Thymus (tissue), 11 donors: Measurements from ENCODE around the gene TTLL11. TPM values are rescaled to one million over a fixed set of nuclear protein-coding genes. Genes with fewer than 3 reads are reported as not detected.

Source experiments
- DNase-seq, 9 donors: peaks; one replicate each; pipeline ENCODE4 v3.0.0-alpha.2; 2013; ENCODE audit warnings: low spot score in 9 of 9, low read depth in 6 of 9, missing footprints in 1 of 9
- H3K27ac ChIP-seq, 2 donors: one replicate each; pipeline ENCODE4 v1.5.1; 2013; ENCODE audit warnings: control low read depth in 1 of 2, low read depth in 1 of 2, low read length in 1 of 2, mild to moderate bottlenecking in 1 of 2, moderate library complexity in 1 of 2
- H3K27me3 ChIP-seq, 2 donors: one replicate each; pipeline ENCODE4 v1.5.1; 2013; ENCODE audit warnings: low read length in 1 of 2; ENCODE audit not compliant: control insufficient read depth in 2 of 2, insufficient read depth in 1 of 2
- H3K36me3 ChIP-seq, 2 donors: one replicate each; pipeline ENCODE4 v1.5.1; 2013; ENCODE audit warnings: low read length in 1 of 2, mild to moderate bottlenecking in 1 of 2, moderate library complexity in 1 of 2; ENCODE audit not compliant: control insufficient read depth in 2 of 2, insufficient read depth in 2 of 2
- H3K4me1 ChIP-seq, 2 donors: one replicate each; pipeline ENCODE4 v1.5.1; 2013; ENCODE audit warnings: low read length in 2 of 2; ENCODE audit not compliant: control insufficient read depth in 2 of 2, insufficient read depth in 2 of 2
- H3K4me3 ChIP-seq, 2 donors: one replicate each; pipeline ENCODE4 v1.5.1; 2013; ENCODE audit warnings: low read length in 2 of 2, control low read depth in 1 of 2, mild to moderate bottlenecking in 1 of 2
- H3K9me3 ChIP-seq, 2 donors: one replicate each; pipeline ENCODE4 v1.5.1; 2013; ENCODE audit warnings: low read length in 1 of 2, mild to moderate bottlenecking in 1 of 2; ENCODE audit not compliant: control insufficient read depth in 2 of 2, insufficient read depth in 1 of 2
- WGBS: extraction: QIAGEN DNeasy Blood & Tissue Kit; methylation state at CpG from one replicate; pipeline ENCODE4 v1.1.7; 2013; 5-methylcytosine and 5-hydroxymethylcytosine counted together
- polyA plus RNA-seq: library from polyadenylated mRNA; stranded (reverse); fragments of 200-250 nt; gene quantifications from one replicate; pipeline ENCODE4 v1.2.3, GENCODE V29; 2013
- total RNA-seq: library from RNA; stranded (reverse); fragments of 120-200 nt; gene quantifications from one replicate; pipeline ENCODE4 v1.2.4, GENCODE V29; 2013
- donor health status: healthy.

The TTLL11 gene
- total and polyA plus RNA-seq, 2 donors: 2.1 to 4.0 TPM

- no peaks in the 10 kb centered on the region for H3K36me3 ChIP-seq
- no peak overlapping the region for H3K27ac ChIP-seq
- peaks cover 0 to 3% of the 10 kb centered on the region in 2 donors for H3K4me1 ChIP-seq
- 82% methylated on average over 7 of the region's 7 CpGs for WGBS
- H3K27me3 ChIP-seq: no peaks in the 10 kb centered on the region
- H3K4me3 ChIP-seq: no peak overlapping the region
- no peak for DNase-seq
- H3K9me3 ChIP-seq: no peaks in the 10 kb centered on the region
Observed at GRCh38 chr9:122051351-122052321, 41.5 kb downstream of the TTLL11 start.

- Histone ChIP-seq H3K27ac (no peak overlapping the region), H3K9me3 (no peaks in the 10 kb centered on the region), H3K4me1 (peaks cover 0 to 3% of the 10 kb centered on the region in 2 donors), H3K4me3 (no peak overlapping the region), H3K27me3 (no peaks in the 10 kb centered on the region), H3K36me3 (no peaks in the 10 kb centered on the region)
- DNase-seq: no peak
- 98% methylated on average over 7 of the region's 7 CpGs for WGBS
Observed at GRCh38 chr9:122050167-122050566, 42.9 kb downstream of the TTLL11 start.

- H3K4me3 ChIP-seq: no peak overlapping the region
- H3K4me1 ChIP-seq: no peaks in the 10 kb centered on the region
- no peak for DNase-seq
- H3K27me3 ChIP-seq: no peaks in the 10 kb centered on the region
- WGBS: 98% methylated on average over 7 of the region's 7 CpGs
- no peaks in the 10 kb centered on the region for H3K9me3 ChIP-seq
- no peak overlapping the region for H3K27ac ChIP-seq
- peaks cover 0 to 6% of the 10 kb centered on the region in 2 donors for H3K36me3 ChIP-seq
Observed at GRCh38 chr9:122042056-122042455, 51.1 kb downstream of the TTLL11 start.

DNA sequence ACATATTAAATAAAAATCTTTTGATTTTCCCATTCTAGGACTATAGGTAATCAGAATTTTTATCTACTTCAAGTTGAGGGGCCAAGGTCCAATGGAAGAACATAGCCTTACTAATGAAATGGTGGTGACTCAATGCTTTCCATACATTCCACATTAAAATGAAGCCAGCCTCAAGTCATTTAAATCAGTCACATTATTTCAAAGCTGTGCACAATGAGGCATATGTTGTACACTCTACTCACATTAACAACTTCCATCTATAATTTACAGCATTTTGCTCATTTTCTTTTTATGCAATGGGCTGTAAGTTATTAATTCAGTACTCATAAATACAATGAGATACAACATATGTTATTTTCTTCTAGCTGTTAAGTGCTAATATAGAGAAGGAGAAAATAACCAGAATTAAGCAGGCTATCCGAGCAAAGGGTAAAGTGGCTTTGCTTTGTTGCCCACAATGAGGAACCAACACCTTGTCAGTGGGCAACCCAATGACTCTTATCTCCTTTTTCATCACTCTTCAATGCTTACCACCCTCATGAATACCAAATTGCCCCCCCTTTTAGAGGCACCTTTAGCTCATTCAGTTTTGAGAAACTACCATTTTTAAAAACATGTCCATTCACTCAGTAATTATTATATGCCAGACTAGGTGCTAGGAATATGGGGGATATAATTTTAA is 52.4 kb downstream of the TTLL11 start:
- Histone ChIP-seq H3K27me3 (no peaks in the 10 kb centered on the region), H3K36me3 (peaks cover 0 to 6% of the 10 kb centered on the region in 2 donors), H3K9me3 (no peaks in the 10 kb centered on the region), H3K4me1 (no peaks in the 10 kb centered on the region), H3K27ac (no peak overlapping the region), H3K4me3 (no peak overlapping the region)
- no peak for DNase-seq
- 0% methylated on average over 1 of the region's 1 CpG for WGBS

- 97% methylated on average over 6 of the region's 6 CpGs for WGBS
Observed at GRCh38 chr9:122039234-122039633, 53.9 kb downstream of the TTLL11 start.

GRCh38 chr9:122036988-122037387 is 56.1 kb downstream of the TTLL11 start:
- Histone ChIP-seq H3K27me3 (no peaks in the 10 kb centered on the region), H3K4me1 (no peaks in the 10 kb centered on the region), H3K4me3 (no peak overlapping the region), H3K36me3 (peaks cover 0 to 6% of the 10 kb centered on the region in 2 donors), H3K27ac (no peak overlapping the region), H3K9me3 (no peaks in the 10 kb centered on the region)
- WGBS: 96% methylated on average over 1 of the region's 1 CpG
- DNase-seq: no peak

More at GRCh38 chr9:122039234-122039633, 53.9 kb downstream of the TTLL11 start:
- H3K4me1 ChIP-seq: no peaks in the 10 kb centered on the region
- H3K27me3 ChIP-seq: no peaks in the 10 kb centered on the region
- DNase-seq: no peak
- peaks cover 0 to 6% of the 10 kb centered on the region in 2 donors for H3K36me3 ChIP-seq
- no peak overlapping the region for H3K27ac ChIP-seq
- no peak overlapping the region for H3K4me3 ChIP-seq
- H3K9me3 ChIP-seq: no peaks in the 10 kb centered on the region

DNA sequence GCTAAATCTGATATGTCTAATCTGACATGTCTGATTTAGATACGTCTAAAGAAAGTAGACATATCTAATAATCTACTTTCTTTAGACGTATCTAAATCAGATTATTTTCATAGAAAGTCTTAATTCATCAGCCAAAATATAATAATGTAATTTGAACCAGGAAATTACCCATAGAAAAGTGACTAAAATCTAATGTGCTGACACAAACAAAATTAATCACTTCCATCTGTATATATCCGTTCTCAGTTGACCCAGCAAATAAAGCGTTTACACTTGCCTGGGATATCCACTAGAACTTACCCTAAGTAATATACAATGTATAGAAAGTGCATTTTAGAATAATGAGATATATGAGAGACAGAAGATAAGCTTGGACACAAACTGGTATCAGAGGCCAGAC is 56.7 kb downstream of the TTLL11 start:
- Histone ChIP-seq H3K4me3 (no peak overlapping the region), H3K27me3 (no peaks in the 10 kb centered on the region), H3K36me3 (peaks cover 0 to 6% of the 10 kb centered on the region in 2 donors), H3K4me1 (no peaks in the 10 kb centered on the region), H3K9me3 (no peaks in the 10 kb centered on the region), H3K27ac (no peak overlapping the region)
- 94% methylated on average over 4 of the region's 4 CpGs for WGBS
- no peak for DNase-seq

- DNase-seq: no peak
- WGBS: 97% methylated on average over 8 of the region's 8 CpGs
- H3K27ac ChIP-seq: no peak overlapping the region
- H3K4me1 ChIP-seq: no peaks in the 10 kb centered on the region
- no peaks in the 10 kb centered on the region for H3K9me3 ChIP-seq
- no peak overlapping the region for H3K4me3 ChIP-seq
- H3K27me3 ChIP-seq: no peaks in the 10 kb centered on the region
- peaks cover 0 to 6% of the 10 kb centered on the region in 2 donors for H3K36me3 ChIP-seq
Observed at GRCh38 chr9:122033775-122034373, 59.2 kb downstream of the TTLL11 start.

DNA sequence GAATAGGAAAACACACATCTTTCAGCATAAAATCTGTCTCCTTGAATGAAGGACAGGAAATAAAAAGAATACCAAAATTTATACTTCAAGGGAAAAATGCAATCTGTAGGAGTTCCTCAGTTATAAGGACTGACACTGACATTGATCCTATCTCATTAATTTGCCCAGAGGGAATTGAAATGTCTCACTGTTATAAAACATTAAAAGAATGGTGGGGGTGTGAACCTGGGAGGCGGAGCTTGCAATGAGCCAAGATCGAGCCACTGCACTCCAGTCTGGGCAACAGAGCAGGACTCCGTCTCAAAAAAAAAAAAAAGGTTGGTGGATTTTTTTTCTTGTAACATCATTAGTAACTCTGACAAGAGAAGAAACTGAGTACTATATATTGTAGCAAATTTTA is 60.8 kb downstream of the TTLL11 start:
- DNase-seq: no peak
- no peaks in the 10 kb centered on the region for H3K27me3 ChIP-seq
- WGBS: 97% methylated on average over 3 of the region's 3 CpGs
- no peak overlapping the region for H3K4me3 ChIP-seq
- H3K27ac ChIP-seq: no peak overlapping the region
- H3K9me3 ChIP-seq: no peaks in the 10 kb centered on the region
- no peaks in the 10 kb centered on the region for H3K36me3 ChIP-seq
- no peaks in the 10 kb centered on the region for H3K4me1 ChIP-seq
